Measurements from ENCODE around the gene DUSP23.

The DUSP23 gene

GRCh38 chr1:159774465-159774864 lies 6.3 kb upstream of the DUSP23 start:
- Histone ChIP-seq H3K9me3 (ENCODE audit: control insufficient read depth, low read length) (no peaks in the 10 kb centered on the region), H2AK5ac (ENCODE audit: low read length, severe bottlenecking) (no peak overlapping the region), H3K79me1 (replicated peaks; ENCODE audit: low read length, poor library complexity, severe bottlenecking) (no peaks in the 10 kb centered on the region), H3K4me3 (ENCODE audit: insufficient read depth in 1 of 2, low read depth in 1 of 2, low read length in 2 of 2) (no peak overlapping the region), H2BK15ac (ENCODE audit: low read depth, poor library complexity, severe bottlenecking) (no peak overlapping the region), H4K91ac (ENCODE audit: low read length) (no peak overlapping the region), H3K27ac (ENCODE audit: low read length, poor library complexity, severe bottlenecking) (no peak overlapping the region), H3K18ac (ENCODE audit: low read depth in 1 of 2, low read length in 2 of 2) (no peak overlapping the region), H3K4me1 (ENCODE audit: control insufficient read depth, insufficient read depth, low read depth, low read length) (no peaks in the 10 kb centered on the region), H3K23ac (ENCODE audit: low read length in 2 of 2) (no peak overlapping the region), H3K4ac (ENCODE audit: low read depth in 1 of 2, low read length in 2 of 2) (no peak overlapping the region), H4K8ac (ENCODE audit: low read length) (no peak overlapping the region), H3K9ac (ENCODE audit: low read length) (no peak overlapping the region), H3K4me2 (ENCODE audit: low read length, poor library complexity, severe bottlenecking) (no peak overlapping the region), H3K36me3 (ENCODE audit: control insufficient read depth in 1 of 2, insufficient read depth in 2 of 2, low read depth in 1 of 2, low read length in 2 of 2) (no peaks in the 10 kb centered on the region), H2AFZ (ENCODE audit: low read depth, low read length) (no peak overlapping the region), H3K27me3 (ENCODE audit: control insufficient read depth in 1 of 2, insufficient read depth in 1 of 2, low read length in 2 of 2) (peaks cover 3% of the 10 kb centered on the region in 2 experiments), H2BK5ac (ENCODE audit: low read depth, low read length, poor library complexity, severe bottlenecking) (no peak overlapping the region), H2BK120ac (ENCODE audit: low read depth, low read length) (no peak overlapping the region), H3K14ac (ENCODE audit: low read length in 2 of 2) (no peak overlapping the region), H2BK12ac (ENCODE audit: low read length in 2 of 2) (no peak overlapping the region)
- no peak for DNase-seq
- WGBS: 84% methylated on average over 2 of the region's 2 CpGs

- no peak overlapping the region for H3K4me2 ChIP-seq (ENCODE audit: low read length, poor library complexity, severe bottlenecking)
Measured at GRCh38 chr1:159775716-159776115, 5.0 kb upstream of the DUSP23 start.

GRCh38 chr1:159778266-159778665 lies 2.5 kb upstream of the DUSP23 start:
- no peaks in the 10 kb centered on the region for H3K27me3 ChIP-seq (ENCODE audit: control insufficient read depth in 1 of 2, insufficient read depth in 1 of 2, low read length in 2 of 2)
- no peak for DNase-seq
- H2BK5ac ChIP-seq (ENCODE audit: low read depth, low read length, poor library complexity, severe bottlenecking): no peak overlapping the region
- H4K91ac ChIP-seq (ENCODE audit: low read length): no peak overlapping the region
- H2BK15ac ChIP-seq (ENCODE audit: low read depth, poor library complexity, severe bottlenecking): no peak overlapping the region
- H2AK5ac ChIP-seq (ENCODE audit: low read length, severe bottlenecking): no peak overlapping the region
- H2AFZ ChIP-seq (ENCODE audit: low read depth, low read length): no peak overlapping the region
- no peak overlapping the region for H4K8ac ChIP-seq (ENCODE audit: low read length)
- H3K18ac ChIP-seq (ENCODE audit: low read depth in 1 of 2, low read length in 2 of 2): no peak overlapping the region
- peaks cover 22% of the 10 kb centered on the region for H3K79me1 ChIP-seq (replicated peaks; ENCODE audit: low read length, poor library complexity, severe bottlenecking)
- H3K36me3 ChIP-seq (ENCODE audit: control insufficient read depth in 1 of 2, insufficient read depth in 2 of 2, low read depth in 1 of 2, low read length in 2 of 2): peaks cover 0 to 12% of the 10 kb centered on the region in 2 experiments
- H3K14ac ChIP-seq (ENCODE audit: low read length in 2 of 2): no peak overlapping the region
- H2BK120ac ChIP-seq (ENCODE audit: low read depth, low read length): no peak overlapping the region
- no peak overlapping the region for H3K9ac ChIP-seq (ENCODE audit: low read length)
- no peak overlapping the region for H3K4me3 ChIP-seq (ENCODE audit: insufficient read depth in 1 of 2, low read depth in 1 of 2, low read length in 2 of 2)
- no peak overlapping the region for H3K27ac ChIP-seq (ENCODE audit: low read length, poor library complexity, severe bottlenecking)
- H3K23ac ChIP-seq (ENCODE audit: low read length in 2 of 2): no peak overlapping the region
- no peaks in the 10 kb centered on the region for H3K9me3 ChIP-seq (ENCODE audit: control insufficient read depth, low read length)
- no peak overlapping the region for H2BK12ac ChIP-seq (ENCODE audit: low read length in 2 of 2)
- H3K4me2 ChIP-seq (ENCODE audit: low read length, poor library complexity, severe bottlenecking): no peak overlapping the region
- 93% methylated on average over 3 of the region's 4 CpGs for WGBS
- H3K4me1 ChIP-seq (ENCODE audit: control insufficient read depth, insufficient read depth, low read depth, low read length): peaks cover 12% of the 10 kb centered on the region
- H3K4ac ChIP-seq (ENCODE audit: low read depth in 1 of 2, low read length in 2 of 2): no peak overlapping the region

More at GRCh38 chr1:159775716-159776115, 5.0 kb upstream of the DUSP23 start:
- no peak for DNase-seq
- H3K36me3 ChIP-seq (ENCODE audit: control insufficient read depth in 1 of 2, insufficient read depth in 2 of 2, low read depth in 1 of 2, low read length in 2 of 2): no peaks in the 10 kb centered on the region
- H3K9ac ChIP-seq (ENCODE audit: low read length): no peak overlapping the region
- no peak overlapping the region for H2AFZ ChIP-seq (ENCODE audit: low read depth, low read length)
- H3K79me1 ChIP-seq (replicated peaks; ENCODE audit: low read length, poor library complexity, severe bottlenecking): no peaks in the 10 kb centered on the region
- H3K9me3 ChIP-seq (ENCODE audit: control insufficient read depth, low read length): no peaks in the 10 kb centered on the region
- H2BK15ac ChIP-seq (ENCODE audit: low read depth, poor library complexity, severe bottlenecking): no peak overlapping the region
- H2BK120ac ChIP-seq (ENCODE audit: low read depth, low read length): no peak overlapping the region
- no peak overlapping the region for H2AK5ac ChIP-seq (ENCODE audit: low read length, severe bottlenecking)
- H3K4me3 ChIP-seq (ENCODE audit: insufficient read depth in 1 of 2, low read depth in 1 of 2, low read length in 2 of 2): no peak overlapping the region
- no peak overlapping the region for H4K8ac ChIP-seq (ENCODE audit: low read length)
- no peak overlapping the region for H4K91ac ChIP-seq (ENCODE audit: low read length)
- H2BK12ac ChIP-seq (ENCODE audit: low read length in 2 of 2): no peak overlapping the region
- H3K14ac ChIP-seq (ENCODE audit: low read length in 2 of 2): no peak overlapping the region
- H3K4me1 ChIP-seq (ENCODE audit: control insufficient read depth, insufficient read depth, low read depth, low read length): no peaks in the 10 kb centered on the region
- H3K4ac ChIP-seq (ENCODE audit: low read depth in 1 of 2, low read length in 2 of 2): no peak overlapping the region
- no peak overlapping the region for H3K18ac ChIP-seq (ENCODE audit: low read depth in 1 of 2, low read length in 2 of 2)
- H3K27me3 ChIP-seq (ENCODE audit: control insufficient read depth in 1 of 2, insufficient read depth in 1 of 2, low read length in 2 of 2): peaks cover 3% of the 10 kb centered on the region in 2 experiments
- WGBS: no CpG with 5 or more reads among the region's 2 CpGs
- H3K23ac ChIP-seq (ENCODE audit: low read length in 2 of 2): no peak overlapping the region
- H2BK5ac ChIP-seq (ENCODE audit: low read depth, low read length, poor library complexity, severe bottlenecking): no peak overlapping the region
- H3K27ac ChIP-seq (ENCODE audit: low read length, poor library complexity, severe bottlenecking): no peak overlapping the region

- no peak overlapping the region for H3K18ac ChIP-seq (ENCODE audit: low read depth in 1 of 2, low read length in 2 of 2)
- no peaks in the 10 kb centered on the region for H3K9me3 ChIP-seq (ENCODE audit: control insufficient read depth, low read length)
- no peak overlapping the region for H3K4me2 ChIP-seq (ENCODE audit: low read length, poor library complexity, severe bottlenecking)
- H3K27me3 ChIP-seq (ENCODE audit: control insufficient read depth in 1 of 2, insufficient read depth in 1 of 2, low read length in 2 of 2): no peaks in the 10 kb centered on the region
- H2AFZ ChIP-seq (ENCODE audit: low read depth, low read length): no peak overlapping the region
- no peak overlapping the region for H2AK5ac ChIP-seq (ENCODE audit: low read length, severe bottlenecking)
- no peak overlapping the region for H3K4ac ChIP-seq (ENCODE audit: low read depth in 1 of 2, low read length in 2 of 2)
- H2BK12ac ChIP-seq (ENCODE audit: low read length in 2 of 2): no peak overlapping the region
- 60% methylated on average over 1 of the region's 2 CpGs for WGBS
- H3K27ac ChIP-seq (ENCODE audit: low read length, poor library complexity, severe bottlenecking): no peak overlapping the region
- H3K14ac ChIP-seq (ENCODE audit: low read length in 2 of 2): no peak overlapping the region
- no peak overlapping the region for H2BK15ac ChIP-seq (ENCODE audit: low read depth, poor library complexity, severe bottlenecking)
- no peak overlapping the region for H4K91ac ChIP-seq (ENCODE audit: low read length)
- peaks cover 23% of the 10 kb centered on the region for H3K79me1 ChIP-seq (replicated peaks; ENCODE audit: low read length, poor library complexity, severe bottlenecking)
- no peak overlapping the region for H3K4me3 ChIP-seq (ENCODE audit: insufficient read depth in 1 of 2, low read depth in 1 of 2, low read length in 2 of 2)
- H4K8ac ChIP-seq (ENCODE audit: low read length): no peak overlapping the region
- H2BK120ac ChIP-seq (ENCODE audit: low read depth, low read length): no peak overlapping the region
- no peak overlapping the region for H3K23ac ChIP-seq (ENCODE audit: low read length in 2 of 2)
- peaks cover 19% of the 10 kb centered on the region for H3K4me1 ChIP-seq (ENCODE audit: control insufficient read depth, insufficient read depth, low read depth, low read length)
- peaks cover 0 to 12% of the 10 kb centered on the region in 2 experiments for H3K36me3 ChIP-seq (ENCODE audit: control insufficient read depth in 1 of 2, insufficient read depth in 2 of 2, low read depth in 1 of 2, low read length in 2 of 2)
- no peak for DNase-seq
- peak overlapping the region; percentile 73 for H3K9ac ChIP-seq (ENCODE audit: low read length)
- H2BK5ac ChIP-seq (ENCODE audit: low read depth, low read length, poor library complexity, severe bottlenecking): no peak overlapping the region
Measured at GRCh38 chr1:159779403-159779851, 1.3 kb upstream of the DUSP23 start.

All from mesenchymal stem cell (in vitro differentiated cells and primary cell).